Measurements from ENCODE around the gene HK2. TPM values are rescaled to one million over a fixed set of nuclear protein-coding genes. Genes with fewer than 3 reads are reported as not detected.

HK2 gene
- total RNA-seq, 1 experiment from 2014 or later, result 43.8 TPM

DNA sequence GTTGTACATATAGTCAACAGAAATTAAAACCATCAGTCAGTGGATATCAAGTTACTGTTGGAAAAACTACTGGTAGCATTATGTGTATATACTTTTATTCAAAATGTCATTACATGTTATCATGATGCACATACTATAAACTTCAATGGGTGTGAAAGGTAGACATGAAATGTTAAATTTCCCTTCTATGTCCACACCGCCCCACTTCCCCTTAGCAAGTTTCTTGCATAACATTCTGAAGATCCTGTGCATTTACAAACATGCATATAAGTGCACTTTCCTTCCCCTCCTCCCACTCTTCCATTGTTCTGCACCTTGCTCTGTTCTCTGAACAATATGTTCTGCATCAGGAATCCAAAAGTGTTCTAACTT lies 16.6 kb upstream of the HK2 start:
- ATAC-seq, result no peak
- Histone ChIP-seq H3K4me1 (ENCODE audit: insufficient read depth, low read length) (no peaks in the 10 kb centered on the region), H3K9me3 (ENCODE audit: low read length) (no peaks in the 10 kb centered on the region), H4K20me1 (ENCODE audit: low read length) (no peaks in the 10 kb centered on the region), H3K9me2 (replicated peaks; ENCODE audit: low read length) (no peaks in the 10 kb centered on the region), H3K4me2 (ENCODE audit: low read length) (no peak overlapping the region), H3K36me3 (ENCODE audit: low read depth, low read length) (no peaks in the 10 kb centered on the region; the same call in 1 of the 2 replicates), H3K27ac (ENCODE audit: low read length) (no peak overlapping the region), H3K27me3 (ENCODE audit: low read length) (no peaks in the 10 kb centered on the region), H3K9ac (ENCODE audit: low read length) (no peak overlapping the region), H2AFZ (ENCODE audit: low read length) (no peak overlapping the region), H3K79me2 (ENCODE audit: low read length) (no peaks in the 10 kb centered on the region), H3K4me3 (ENCODE audit: low read length) (no peak overlapping the region), H3F3A (ENCODE audit: low read length, unreplicated experiment) (no peaks in the 10 kb centered on the region)
- BruUV-seq (replicated peaks), result no TSS peak
- intact Hi-C loops (cut with micrococcal nuclease), result no loop called here
- CTCF ChIA-PET, result no interaction called here
- DNase-seq, result no peak
- POLR2A ChIA-PET (ENCODE audit: unreplicated experiment), result no interaction called here
- TF ChIP-seq EZH2 (IDR thresholded peaks at IDR 0.05; ENCODE audit: low read length, unreplicated experiment) (no peak), CTCF (conservative IDR thresholded peaks at IDR 0.05; ENCODE audit: low read depth, low read length) (no peak), EZH2phosphoT487 (IDR thresholded peaks at IDR 0.05; ENCODE audit: borderline replicate concordance, low read length) (no peak)

- no peaks in the 10 kb centered on the region for H3F3A ChIP-seq (ENCODE audit: low read length, unreplicated experiment)
- POLR2A ChIA-PET (ENCODE audit: unreplicated experiment), result no interaction called here
- no peaks in the 10 kb centered on the region for H3K36me3 ChIP-seq (ENCODE audit: low read depth, low read length)
- CTCF ChIA-PET, result no interaction called here
- H3K79me2 ChIP-seq (ENCODE audit: low read length), result no peaks in the 10 kb centered on the region
- H3K27me3 ChIP-seq (ENCODE audit: low read length), result no peaks in the 10 kb centered on the region
- no peak overlapping the region for H2AFZ ChIP-seq (ENCODE audit: low read length)
- TF ChIP-seq EZH2 (IDR thresholded peaks at IDR 0.05; ENCODE audit: low read length, unreplicated experiment), result no peak
- TF ChIP-seq EZH2phosphoT487 (IDR thresholded peaks at IDR 0.05; ENCODE audit: borderline replicate concordance, low read length), result no peak
- TF ChIP-seq CTCF (conservative IDR thresholded peaks at IDR 0.05; ENCODE audit: low read depth, low read length), result no peak
- intact Hi-C loops (cut with micrococcal nuclease), result no loop called here
- no peaks in the 10 kb centered on the region for H3K9me2 ChIP-seq (replicated peaks; ENCODE audit: low read length)
- no peak overlapping the region for H3K27ac ChIP-seq (ENCODE audit: low read length)
- H3K9me3 ChIP-seq (ENCODE audit: low read length), result no peaks in the 10 kb centered on the region
- DNase-seq (no peak), ATAC-seq (no peak)
- H3K4me3 ChIP-seq (ENCODE audit: low read length), result no peak overlapping the region
- no peaks in the 10 kb centered on the region for H4K20me1 ChIP-seq (ENCODE audit: low read length)
- H3K4me2 ChIP-seq (ENCODE audit: low read length), result no peak overlapping the region
- H3K9ac ChIP-seq (ENCODE audit: low read length), result no peak overlapping the region
- BruUV-seq (replicated peaks), result no TSS peak
- H3K4me1 ChIP-seq (ENCODE audit: insufficient read depth, low read length), result no peaks in the 10 kb centered on the region
Measured at GRCh38 chr2:74819702-74820101, 14.2 kb upstream of the HK2 start.

DNA sequence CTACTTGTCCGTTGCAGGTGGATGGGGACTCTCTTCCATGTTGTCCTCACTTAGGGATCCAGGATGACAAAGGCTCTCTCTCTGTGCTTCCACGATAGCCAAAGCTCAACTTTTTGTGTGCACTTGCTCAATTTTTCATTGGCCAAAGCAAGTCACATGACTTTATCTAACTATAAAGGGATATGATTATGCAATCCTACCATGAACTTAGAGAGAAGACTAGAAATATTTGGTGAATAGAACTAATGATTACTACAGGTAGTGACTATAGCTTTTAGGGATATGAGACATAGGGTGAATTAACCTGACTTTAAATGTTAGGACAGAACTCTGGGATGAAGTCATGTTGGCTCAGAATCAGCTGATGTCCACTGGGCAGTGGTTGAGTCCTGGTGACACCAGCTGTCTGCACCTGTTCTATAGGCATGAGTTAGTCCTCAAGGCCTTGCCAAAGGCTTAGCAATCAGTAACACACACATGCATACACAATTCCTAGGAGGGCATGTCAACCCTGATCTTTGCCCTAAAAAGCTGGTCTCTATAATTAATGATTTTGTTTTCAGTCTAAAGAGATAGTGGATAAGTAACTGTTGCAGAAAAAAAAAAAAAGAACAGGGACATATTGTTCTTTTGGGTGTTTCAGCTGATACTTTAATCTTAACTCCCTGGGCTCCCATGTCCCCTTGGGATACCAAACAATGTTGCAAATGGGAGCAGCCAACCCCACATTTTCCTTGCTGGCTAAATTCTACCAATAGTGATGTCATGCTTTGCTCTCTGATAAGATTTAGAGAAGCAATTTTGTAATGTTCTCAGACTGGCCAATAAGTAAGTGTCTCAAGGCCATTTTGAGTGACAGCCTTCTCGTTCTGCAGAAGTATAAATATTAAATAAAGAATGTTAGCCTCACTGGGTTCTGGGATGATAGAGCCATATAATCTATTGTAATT lies 12.5 kb upstream of the HK2 start:
- intact Hi-C loops (cut with micrococcal nuclease), result no loop called here
- ChIA-PET POLR2A (ENCODE audit: unreplicated experiment) (no interaction called here), CTCF (no interaction called here)
- no peaks in the 10 kb centered on the region for H3K27me3 ChIP-seq (ENCODE audit: low read length)
- H4K20me1 ChIP-seq (ENCODE audit: low read length), result no peaks in the 10 kb centered on the region
- peak; percentile 7 for DNase-seq
- no peaks in the 10 kb centered on the region for H3F3A ChIP-seq (ENCODE audit: low read length, unreplicated experiment)
- no peak overlapping the region for H3K4me3 ChIP-seq (ENCODE audit: low read length)
- no peaks in the 10 kb centered on the region for H3K9me2 ChIP-seq (replicated peaks; ENCODE audit: low read length)
- no peak overlapping the region for H3K27ac ChIP-seq (ENCODE audit: low read length)
- no peak overlapping the region for H3K4me2 ChIP-seq (ENCODE audit: low read length)
- TF ChIP-seq CTCF (conservative IDR thresholded peaks at IDR 0.05; ENCODE audit: low read depth, low read length) (no peak), EZH2 (IDR thresholded peaks at IDR 0.05; ENCODE audit: low read length, unreplicated experiment) (no peak), EZH2phosphoT487 (IDR thresholded peaks at IDR 0.05; ENCODE audit: borderline replicate concordance, low read length) (no peak)
- no peaks in the 10 kb centered on the region for H3K36me3 ChIP-seq (ENCODE audit: low read depth, low read length)
- no peak overlapping the region for H3K9ac ChIP-seq (ENCODE audit: low read length)
- BruUV-seq (replicated peaks), result no TSS peak
- no peak for ATAC-seq
- no peaks in the 10 kb centered on the region for H3K79me2 ChIP-seq (ENCODE audit: low read length)
- H3K9me3 ChIP-seq (ENCODE audit: low read length), result no peaks in the 10 kb centered on the region
- no peaks in the 10 kb centered on the region for H3K4me1 ChIP-seq (ENCODE audit: insufficient read depth, low read length)
- no peak overlapping the region for H2AFZ ChIP-seq (ENCODE audit: low read length)
